Neural cell (in vitro differentiated cells): ENCODE data around the gene OLFM4. TPM values are rescaled to one million over a fixed set of nuclear protein-coding genes. Genes with fewer than 3 reads are reported as not detected.

Experiments
- H2AFZ ChIP-seq: fragments of 200-600, 300-800 bp; sonication (generic), shearing (Covaris generic); 2 replicates; pipeline ENCODE4 v1.6.0; 2014; ENCODE audit warnings: low read depth, mild to moderate bottlenecking, antibody characterized with exemption, low read length, moderate library complexity
- H3F3A ChIP-seq: fragments of 200-600 bp; shearing (Covaris generic); 2 replicates; pipeline ENCODE4 v1.6.1; 2016; ENCODE audit warnings: mild to moderate bottlenecking, moderate library complexity, mixed read lengths, antibody characterized with exemption, low read length; ENCODE audit not compliant: insufficient read depth, poor library complexity, severe bottlenecking
- H3K27ac ChIP-seq: fragments of 200-600, 300-800 bp; sonication (generic), shearing (Covaris generic); 2 replicates; pipeline ENCODE4 v1.5.1; 2014; ENCODE audit warnings: mild to moderate bottlenecking, low read length, moderate library complexity
- H3K27me3 ChIP-seq: fragments of 300-800, 200-600 bp; sonication (generic), shearing (Covaris generic); 2 replicates; pipeline ENCODE4 v1.6.0; 2014; ENCODE audit warnings: mild to moderate bottlenecking, low read depth, low read length, moderate library complexity; ENCODE audit not compliant: insufficient read depth
- H3K36me3 ChIP-seq: fragments of 300-800, 200-600 bp; sonication (generic), shearing (Covaris generic); 2 replicates; pipeline ENCODE4 v1.5.1; 2014; ENCODE audit warnings: mild to moderate bottlenecking, antibody characterized with exemption, low read length, moderate library complexity; ENCODE audit not compliant: insufficient read depth
- H3K4me2 ChIP-seq: fragments of 300-800, 200-600 bp; sonication (generic), shearing (Covaris generic); 2 replicates; pipeline ENCODE4 v1.6.0; 2014; ENCODE audit warnings: mild to moderate bottlenecking, low read length
- H3K4me3 ChIP-seq: fragments of 300-800, 200-600 bp; sonication (generic), shearing (Covaris generic); 2 replicates; pipeline ENCODE4 v1.5.1; 2014; ENCODE audit warnings: mild to moderate bottlenecking, low read length, moderate library complexity
- H3K79me2 ChIP-seq: fragments of 200-600 bp; shearing (Covaris generic); replicated peaks from 2 replicates; pipeline ENCODE4 v1.6.0; 2014; ENCODE audit warnings: mild to moderate bottlenecking, low read length, moderate library complexity; ENCODE audit not compliant: insufficient read depth
- H3K9ac ChIP-seq: fragments of 300-800, 200-600 bp; sonication (generic), shearing (Covaris generic); 2 replicates; pipeline ENCODE4 v1.6.1; 2016; ENCODE audit warnings: mild to moderate bottlenecking, low read length, mixed read lengths
- H3K9me2 ChIP-seq: fragments of 200-600 bp; shearing (Covaris generic); 2 replicates; pipeline ENCODE4 v1.6.1; 2016; ENCODE audit warnings: mild to moderate bottlenecking, low read length, mixed read lengths; ENCODE audit not compliant: insufficient read depth
- H3K9me3 ChIP-seq: fragments of 200-600, 300-800 bp; sonication (generic), shearing (Covaris generic); 2 replicates; pipeline ENCODE4 v1.6.1; 2016; ENCODE audit warnings: mild to moderate bottlenecking, mixed run types, low read length, moderate library complexity, mixed read lengths
- H4K20me1 ChIP-seq: fragments of 200-600 bp; shearing (Covaris generic); 2 replicates; pipeline ENCODE4 v1.6.1; 2016; ENCODE audit warnings: mild to moderate bottlenecking, mixed run types; ENCODE audit not compliant: insufficient read depth
- EP300 ChIP-seq: fragments of 450-650 bp; conservative IDR thresholded peaks from 2 replicates; pipeline ENCODE4 v1.6.1; 2014; ENCODE audit warnings: antibody characterized with exemption, mild to moderate bottlenecking, moderate library complexity; ENCODE audit not compliant: poor library complexity, severe bottlenecking
- EZH2 ChIP-seq: fragments of 200-600, 300-800 bp; shearing (Covaris generic), sonication (generic); IDR thresholded peaks from 2 replicates; pipeline ENCODE4 v1.6.1; 2014; ENCODE audit warnings: antibody characterized with exemption, low read length, borderline replicate concordance, mild to moderate bottlenecking; ENCODE audit not compliant: insufficient read depth, poor library complexity, severe bottlenecking
- MXI1 ChIP-seq: fragments of 450-650 bp; conservative IDR thresholded peaks from 2 replicates; pipeline ENCODE4 v1.6.1; 2014; ENCODE audit warnings: antibody characterized with exemption, mild to moderate bottlenecking; ENCODE audit not compliant: poor library complexity, severe bottlenecking
- POLR2AphosphoS5 ChIP-seq: IDR thresholded peaks from 2 replicates; pipeline ENCODE4 v1.6.1; 2012
- RAD21 ChIP-seq: fragments of 450-650 bp; conservative IDR thresholded peaks from 2 replicates; pipeline ENCODE4 v1.6.1; 2014; ENCODE audit warnings: antibody characterized with exemption, mild to moderate bottlenecking, moderate library complexity
- SMC3 ChIP-seq: fragments of 450-650 bp; conservative IDR thresholded peaks from 2 replicates; pipeline ENCODE4 v1.6.1; 2014; ENCODE audit warnings: antibody characterized with exemption, mild to moderate bottlenecking, moderate library complexity; ENCODE audit not compliant: poor library complexity
- TAF1 ChIP-seq: IDR thresholded peaks from 2 replicates; pipeline ENCODE4 v1.6.1; 2012; ENCODE audit warnings: low read depth
- polyA plus RNA-seq: library from polyadenylated mRNA; depleted of rRNA; stranded (reverse); fragments of >200 nt; gene quantifications from 2 replicates; pipeline ENCODE4 v1.2.3, GENCODE V29; 2014
- TF ChIP-seq, protein P1 (sequence below): fragments of 450-650 bp; IDR thresholded peaks from 2 replicates; pipeline ENCODE4 v1.5.1; 2014; ENCODE audit warnings: antibody characterized with exemption, mild to moderate bottlenecking, moderate library complexity; ENCODE audit not compliant: poor library complexity, severe bottlenecking
- TF ChIP-seq, protein P2 (sequence below): IDR thresholded peaks from 2 replicates; pipeline ENCODE4 v1.6.1; 2012; ENCODE audit warnings: borderline replicate concordance

OLFM4 gene
- polyA plus RNA-seq, 1 donor from 2014 or later = 0.46 TPM

DNA sequence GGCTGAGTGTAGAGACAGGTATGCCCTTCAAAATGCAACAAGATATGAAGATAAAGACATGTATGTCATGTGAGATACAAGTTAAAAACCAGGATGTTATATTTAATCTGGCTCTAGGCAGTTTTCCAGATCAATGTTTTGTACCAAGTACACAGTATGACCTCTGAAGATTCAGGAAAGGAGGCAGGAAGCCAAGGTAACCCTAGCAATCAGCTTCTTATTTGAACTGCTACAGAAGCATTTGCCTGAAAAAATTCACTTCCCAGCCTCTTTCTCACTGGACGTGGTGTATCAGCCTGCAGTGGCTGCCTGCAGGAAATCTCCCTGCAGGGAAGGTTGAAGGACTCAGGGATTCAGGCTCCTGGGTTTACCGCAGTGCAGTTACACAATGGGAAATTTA lies 24.1 kb downstream of the OLFM4 start:
- Histone ChIP-seq H3K36me3 (no peaks in the 10 kb centered on the region), H3K9ac (no peak overlapping the region), H3K4me3 (no peak overlapping the region), H2AFZ (no peak overlapping the region), H3K4me2 (no peak overlapping the region), H3K79me2 (no peaks in the 10 kb centered on the region), H3F3A (no peaks in the 10 kb centered on the region), H3K27me3 (no peaks in the 10 kb centered on the region), H3K27ac (no peak overlapping the region), H4K20me1 (no peaks in the 10 kb centered on the region), H3K9me3 (no peaks in the 10 kb centered on the region), H3K9me2 (no peaks in the 10 kb centered on the region)
- no peak for TF ChIP-seq EP300
- no peak for TF ChIP-seq SMC3
- TF ChIP-seq POLR2AphosphoS5 = no peak
- TF ChIP-seq TAF1 = no peak
- TF ChIP-seq, protein P1, sequence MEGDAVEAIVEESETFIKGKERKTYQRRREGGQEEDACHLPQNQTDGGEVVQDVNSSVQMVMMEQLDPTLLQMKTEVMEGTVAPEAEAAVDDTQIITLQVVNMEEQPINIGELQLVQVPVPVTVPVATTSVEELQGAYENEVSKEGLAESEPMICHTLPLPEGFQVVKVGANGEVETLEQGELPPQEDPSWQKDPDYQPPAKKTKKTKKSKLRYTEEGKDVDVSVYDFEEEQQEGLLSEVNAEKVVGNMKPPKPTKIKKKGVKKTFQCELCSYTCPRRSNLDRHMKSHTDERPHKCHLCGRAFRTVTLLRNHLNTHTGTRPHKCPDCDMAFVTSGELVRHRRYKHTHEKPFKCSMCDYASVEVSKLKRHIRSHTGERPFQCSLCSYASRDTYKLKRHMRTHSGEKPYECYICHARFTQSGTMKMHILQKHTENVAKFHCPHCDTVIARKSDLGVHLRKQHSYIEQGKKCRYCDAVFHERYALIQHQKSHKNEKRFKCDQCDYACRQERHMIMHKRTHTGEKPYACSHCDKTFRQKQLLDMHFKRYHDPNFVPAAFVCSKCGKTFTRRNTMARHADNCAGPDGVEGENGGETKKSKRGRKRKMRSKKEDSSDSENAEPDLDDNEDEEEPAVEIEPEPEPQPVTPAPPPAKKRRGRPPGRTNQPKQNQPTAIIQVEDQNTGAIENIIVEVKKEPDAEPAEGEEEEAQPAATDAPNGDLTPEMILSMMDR = no peak
- TF ChIP-seq, protein P2, sequence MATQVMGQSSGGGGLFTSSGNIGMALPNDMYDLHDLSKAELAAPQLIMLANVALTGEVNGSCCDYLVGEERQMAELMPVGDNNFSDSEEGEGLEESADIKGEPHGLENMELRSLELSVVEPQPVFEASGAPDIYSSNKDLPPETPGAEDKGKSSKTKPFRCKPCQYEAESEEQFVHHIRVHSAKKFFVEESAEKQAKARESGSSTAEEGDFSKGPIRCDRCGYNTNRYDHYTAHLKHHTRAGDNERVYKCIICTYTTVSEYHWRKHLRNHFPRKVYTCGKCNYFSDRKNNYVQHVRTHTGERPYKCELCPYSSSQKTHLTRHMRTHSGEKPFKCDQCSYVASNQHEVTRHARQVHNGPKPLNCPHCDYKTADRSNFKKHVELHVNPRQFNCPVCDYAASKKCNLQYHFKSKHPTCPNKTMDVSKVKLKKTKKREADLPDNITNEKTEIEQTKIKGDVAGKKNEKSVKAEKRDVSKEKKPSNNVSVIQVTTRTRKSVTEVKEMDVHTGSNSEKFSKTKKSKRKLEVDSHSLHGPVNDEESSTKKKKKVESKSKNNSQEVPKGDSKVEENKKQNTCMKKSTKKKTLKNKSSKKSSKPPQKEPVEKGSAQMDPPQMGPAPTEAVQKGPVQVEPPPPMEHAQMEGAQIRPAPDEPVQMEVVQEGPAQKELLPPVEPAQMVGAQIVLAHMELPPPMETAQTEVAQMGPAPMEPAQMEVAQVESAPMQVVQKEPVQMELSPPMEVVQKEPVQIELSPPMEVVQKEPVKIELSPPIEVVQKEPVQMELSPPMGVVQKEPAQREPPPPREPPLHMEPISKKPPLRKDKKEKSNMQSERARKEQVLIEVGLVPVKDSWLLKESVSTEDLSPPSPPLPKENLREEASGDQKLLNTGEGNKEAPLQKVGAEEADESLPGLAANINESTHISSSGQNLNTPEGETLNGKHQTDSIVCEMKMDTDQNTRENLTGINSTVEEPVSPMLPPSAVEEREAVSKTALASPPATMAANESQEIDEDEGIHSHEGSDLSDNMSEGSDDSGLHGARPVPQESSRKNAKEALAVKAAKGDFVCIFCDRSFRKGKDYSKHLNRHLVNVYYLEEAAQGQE = no peak
- TF ChIP-seq RAD21 = no peak
- TF ChIP-seq MXI1 = no peak
- TF ChIP-seq EZH2 = no peak

DNA sequence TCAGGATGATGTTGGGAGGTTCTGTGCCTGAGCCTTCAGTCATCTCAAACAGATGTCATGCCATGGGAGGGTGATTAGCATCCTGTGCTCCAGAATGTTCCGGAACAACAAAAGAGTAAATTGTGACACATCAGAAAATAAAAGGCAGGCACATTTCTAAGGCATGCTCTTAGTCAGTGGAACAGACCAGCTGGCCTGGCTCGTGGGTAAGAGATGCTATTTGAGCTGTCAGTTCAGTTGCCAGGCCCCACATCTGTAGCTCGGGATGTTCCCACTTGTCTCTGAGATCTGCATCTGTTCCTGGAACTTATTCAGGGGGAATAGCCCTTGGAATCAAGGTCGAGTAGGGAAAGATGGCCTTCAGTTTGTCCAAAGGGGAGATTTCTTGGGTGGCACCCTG lies 26.0 kb downstream of the OLFM4 start:
- no peaks in the 10 kb centered on the region for H3K36me3 ChIP-seq
- no peaks in the 10 kb centered on the region for H3F3A ChIP-seq
- H3K9ac ChIP-seq = no peak overlapping the region
- H3K4me2 ChIP-seq = no peak overlapping the region
- H3K27ac ChIP-seq = no peak overlapping the region
- TF ChIP-seq RAD21 (no peak), SMC3 (no peak), TAF1 (no peak), EZH2 (no peak), MXI1 (no peak), EP300 (no peak), POLR2AphosphoS5 (no peak)
- TF ChIP-seq, protein P1 = no peak
- TF ChIP-seq, protein P2 = no peak
- no peaks in the 10 kb centered on the region for H4K20me1 ChIP-seq
- no peak overlapping the region for H2AFZ ChIP-seq
- H3K4me3 ChIP-seq = no peak overlapping the region
- no peaks in the 10 kb centered on the region for H3K27me3 ChIP-seq
- H3K9me3 ChIP-seq = no peaks in the 10 kb centered on the region
- H3K9me2 ChIP-seq = no peaks in the 10 kb centered on the region
- no peaks in the 10 kb centered on the region for H3K79me2 ChIP-seq
